Right atrium auricular region (tissue), 2 donors: Measurements from ENCODE around the gene AMOTL2. TPM values are rescaled to one million over a fixed set of nuclear protein-coding genes. Genes with fewer than 3 reads are reported as not detected.

Experiments used
- DNase-seq: peaks from one replicate; pipeline ENCODE4 v3.0.0-alpha.2; 2019; ENCODE audit warnings: low spot score
- H3K27ac ChIP-seq, 2 donors: fragments of 200-600 bp; sonication (generic); 1 replicate in 1 of 2; 2 replicates in 1 of 2; pipeline ENCODE4 v1.5.1; 2016 to 2019
- H3K27me3 ChIP-seq, 2 donors: fragments of 200-600 bp; sonication (generic); one replicate each; pipeline versions ENCODE4 v1.5.1 to v1.6.0; 2017 to 2019
- H3K36me3 ChIP-seq: fragments of 200-600 bp; sonication (generic); one replicate; pipeline ENCODE4 v1.5.1; 2016
- H3K4me1 ChIP-seq, 2 donors: fragments of 200-600 bp; sonication (generic); one replicate each; pipeline versions ENCODE4 v1.5.1 to v1.6.0; 2017 to 2019
- H3K4me3 ChIP-seq, 2 donors: fragments of 200-600 bp; sonication (generic); 1 replicate in 1 of 2; 2 replicates in 1 of 2; pipeline ENCODE4 v1.5.1; 2017 to 2019; ENCODE audit warnings: mild to moderate bottlenecking in 1 of 2, moderate library complexity in 1 of 2
- H3K9me3 ChIP-seq, 2 donors: fragments of 200-600 bp; sonication (generic); one replicate each; pipeline ENCODE4 v1.5.1; 2019
- total RNA-seq, 2 donors: library from RNA; depleted of rRNA; stranded (reverse); fragments of >200 nt; gene quantifications; one replicate each; pipeline ENCODE4 v1.1.0, GENCODE V29; 2016
- TF ChIP-seq, protein P1 (sequence below), 2 donors: fragments of 200-600 bp; sonication (generic); IDR thresholded peaks; one replicate each; pipeline ENCODE4 v1.5.1; 2019; ENCODE audit warnings: antibody characterized with exemption in 2 of 2

Gene AMOTL2
- total RNA-seq, 2 donors from 2014 or later: 62.3 to 119 TPM

- H3K27ac ChIP-seq: no peak overlapping the region
- no peaks in the 10 kb centered on the region for H3K27me3 ChIP-seq
- DNase-seq: peak; percentile 47
- H3K9me3 ChIP-seq: no peaks in the 10 kb centered on the region
- H3K4me3 ChIP-seq: no peak overlapping the region
- no peaks in the 10 kb centered on the region for H3K36me3 ChIP-seq
- H3K4me1 ChIP-seq: peaks cover 0 to 32% of the 10 kb centered on the region in 2 donors
- TF ChIP-seq, protein P1, sequence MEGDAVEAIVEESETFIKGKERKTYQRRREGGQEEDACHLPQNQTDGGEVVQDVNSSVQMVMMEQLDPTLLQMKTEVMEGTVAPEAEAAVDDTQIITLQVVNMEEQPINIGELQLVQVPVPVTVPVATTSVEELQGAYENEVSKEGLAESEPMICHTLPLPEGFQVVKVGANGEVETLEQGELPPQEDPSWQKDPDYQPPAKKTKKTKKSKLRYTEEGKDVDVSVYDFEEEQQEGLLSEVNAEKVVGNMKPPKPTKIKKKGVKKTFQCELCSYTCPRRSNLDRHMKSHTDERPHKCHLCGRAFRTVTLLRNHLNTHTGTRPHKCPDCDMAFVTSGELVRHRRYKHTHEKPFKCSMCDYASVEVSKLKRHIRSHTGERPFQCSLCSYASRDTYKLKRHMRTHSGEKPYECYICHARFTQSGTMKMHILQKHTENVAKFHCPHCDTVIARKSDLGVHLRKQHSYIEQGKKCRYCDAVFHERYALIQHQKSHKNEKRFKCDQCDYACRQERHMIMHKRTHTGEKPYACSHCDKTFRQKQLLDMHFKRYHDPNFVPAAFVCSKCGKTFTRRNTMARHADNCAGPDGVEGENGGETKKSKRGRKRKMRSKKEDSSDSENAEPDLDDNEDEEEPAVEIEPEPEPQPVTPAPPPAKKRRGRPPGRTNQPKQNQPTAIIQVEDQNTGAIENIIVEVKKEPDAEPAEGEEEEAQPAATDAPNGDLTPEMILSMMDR (IDR thresholded peaks at IDR 0.05): no peak
Measured at GRCh38 chr3:134378818-134379217, 4.6 kb upstream of the AMOTL2 start.

DNA sequence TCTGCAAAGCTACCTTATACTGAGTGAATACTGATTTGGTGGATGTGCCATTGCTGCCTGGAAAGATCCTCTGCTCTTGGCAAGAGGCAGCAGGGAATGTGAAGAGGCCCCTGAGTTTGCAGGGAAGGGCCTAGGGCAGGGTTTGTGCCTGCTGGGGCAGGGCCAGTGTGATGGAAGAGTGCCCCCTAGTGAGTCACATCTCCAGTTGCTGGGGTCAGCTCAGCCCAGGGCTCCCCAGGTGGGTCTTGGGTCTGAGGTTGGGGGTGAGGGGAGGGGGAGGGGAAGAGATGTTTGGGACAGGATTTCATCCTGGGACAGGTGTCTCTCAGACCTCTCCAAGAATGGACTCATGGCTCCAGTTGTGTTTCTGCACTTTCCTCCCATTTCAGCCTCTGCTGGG, 4.1 kb upstream of the AMOTL2 start:
- no peak overlapping the region for H3K27ac ChIP-seq
- DNase-seq: peak; percentile 57

DNA sequence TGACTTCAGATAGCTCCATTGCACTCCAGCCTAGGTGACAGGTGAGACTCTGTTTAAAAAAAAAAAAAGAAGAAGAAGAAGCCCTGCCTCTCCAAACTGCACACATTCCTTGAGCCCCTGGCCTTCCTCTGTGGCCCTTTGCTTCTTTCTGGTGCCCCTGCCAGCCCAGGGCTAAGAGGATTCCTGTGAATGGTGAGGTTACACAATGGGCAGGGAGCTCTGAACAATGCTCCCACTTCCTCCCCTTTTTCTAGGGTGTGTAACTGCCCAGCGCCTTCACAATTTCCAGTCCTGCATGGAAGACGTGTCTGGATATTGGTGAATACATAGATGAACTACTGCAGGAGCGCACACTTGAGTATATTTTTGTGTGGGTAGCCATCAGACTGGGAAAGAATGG, 3.6 kb upstream of the AMOTL2 start:
- H3K4me1 ChIP-seq: peaks cover 0 to 32% of the 10 kb centered on the region in 2 donors
- H3K27ac ChIP-seq: no peak overlapping the region
- H3K27me3 ChIP-seq: no peaks in the 10 kb centered on the region
- no peak overlapping the region for H3K4me3 ChIP-seq
- H3K36me3 ChIP-seq: no peaks in the 10 kb centered on the region
- TF ChIP-seq, protein P1 (IDR thresholded peaks at IDR 0.05): no peak
- H3K9me3 ChIP-seq: no peaks in the 10 kb centered on the region
- no peak for DNase-seq

More for the DNA sequence above, 4.1 kb upstream of the AMOTL2 start:
- Histone ChIP-seq H3K4me3 (no peak overlapping the region), H3K9me3 (no peaks in the 10 kb centered on the region), H3K36me3 (no peaks in the 10 kb centered on the region), H3K27me3 (no peaks in the 10 kb centered on the region), H3K4me1 (peaks cover 0 to 32% of the 10 kb centered on the region in 2 donors)
- TF ChIP-seq, protein P1 (IDR thresholded peaks at IDR 0.05): peak in 1 of 2 donors; percentile 71

DNA sequence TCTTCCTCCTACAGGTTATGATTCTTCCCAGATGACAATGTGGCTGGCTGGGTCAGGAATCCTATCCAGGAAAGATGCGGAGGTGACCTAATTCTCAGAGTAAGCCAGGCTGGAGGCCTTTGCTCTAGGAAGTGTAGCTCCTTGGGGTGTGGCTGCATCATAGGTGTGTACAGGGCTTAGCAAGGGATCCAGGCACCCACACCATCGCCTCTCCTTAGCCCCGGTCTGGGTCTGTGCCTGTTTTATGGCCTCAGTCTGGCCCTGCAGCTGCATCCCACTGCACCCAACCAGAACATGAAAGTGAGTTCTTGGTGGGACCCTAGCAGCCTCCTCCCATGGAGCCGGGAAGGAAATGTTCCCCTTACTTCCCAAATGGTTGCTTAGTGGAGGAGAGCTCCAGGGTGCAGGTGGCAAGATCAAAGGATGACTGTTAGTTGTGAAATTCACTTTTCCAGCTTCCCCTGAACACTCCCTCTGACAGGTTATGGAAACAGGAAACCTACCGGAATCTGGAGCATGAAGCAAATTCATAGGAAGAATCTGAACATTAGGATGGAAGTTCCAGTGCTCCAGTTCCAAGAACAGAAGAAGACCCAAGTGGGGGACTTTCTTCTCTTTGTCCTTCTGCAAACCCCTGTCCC, 2.7 kb upstream of the AMOTL2 start:
- Histone ChIP-seq H3K9me3 (no peaks in the 10 kb centered on the region), H3K4me1 (peaks cover 0 to 37% of the 10 kb centered on the region in 2 donors), H3K4me3 (no peak overlapping the region), H3K36me3 (no peaks in the 10 kb centered on the region), H3K27me3 (no peaks in the 10 kb centered on the region), H3K27ac (no peak overlapping the region)
- TF ChIP-seq, protein P1 (IDR thresholded peaks at IDR 0.05): no peak
- peak; percentile 34 for DNase-seq

DNA sequence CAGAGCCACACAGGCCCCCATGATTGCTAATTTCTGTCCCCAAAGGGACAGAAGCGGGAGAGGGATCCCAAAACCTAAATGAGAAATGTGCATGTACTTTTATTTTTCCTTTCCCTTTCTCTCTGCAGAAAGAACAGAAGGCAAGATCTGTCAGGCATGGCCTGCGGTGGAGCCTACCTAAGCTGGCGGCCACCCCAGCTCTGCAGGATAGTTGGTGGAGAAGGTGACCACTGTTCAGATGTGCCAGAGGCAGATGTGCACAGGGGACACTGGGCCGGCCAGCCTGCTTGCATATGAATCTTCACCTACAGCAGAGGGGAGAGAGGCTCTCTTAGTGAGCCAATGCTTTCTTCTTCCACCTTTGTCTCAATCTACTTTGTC, 2.1 kb upstream of the AMOTL2 start:
- no peaks in the 10 kb centered on the region for H3K9me3 ChIP-seq
- no peak overlapping the region for H3K4me3 ChIP-seq
- peaks cover 0 to 42% of the 10 kb centered on the region in 2 donors for H3K4me1 ChIP-seq
- TF ChIP-seq, protein P1 (IDR thresholded peaks at IDR 0.05): no peak
- peaks cover 1% of the 10 kb centered on the region for H3K36me3 ChIP-seq
- H3K27ac ChIP-seq: no peak overlapping the region
- peak; percentile 50 for DNase-seq
- H3K27me3 ChIP-seq: no peaks in the 10 kb centered on the region
